IgD-negative memory B cell (primary cell): ENCODE data around the gene COL27A1. TPM values are rescaled to one million over a fixed set of nuclear protein-coding genes. Genes with fewer than 3 reads are reported as not detected.
A peak's percentile ranks its signal among the peaks of the same experiment; 100 is the strongest.

Experiments
- H3K27ac Mint-ChIP-seq, 3 donors: one replicate each; pipeline ENCODE4 v1.8.0; 2020 to 2022; ENCODE audit warnings: mild to moderate bottlenecking in 3 of 3, mixed read lengths in 3 of 3, moderate library complexity in 1 of 3
- H3K27me3 Mint-ChIP-seq: one replicate; pipeline ENCODE4 v1.8.0; 2021; ENCODE audit warnings: mixed read lengths
- H3K36me3 Mint-ChIP-seq: one replicate; pipeline ENCODE4 v1.8.0; 2020; ENCODE audit warnings: mild to moderate bottlenecking, mixed read lengths
- H3K4me1 Mint-ChIP-seq, 3 donors: one replicate each; pipeline ENCODE4 v1.8.0; 2020 to 2022; ENCODE audit warnings: mixed read lengths in 3 of 3, mild to moderate bottlenecking in 1 of 3
- H3K4me3 Mint-ChIP-seq, 4 donors: one replicate each; pipeline ENCODE4 v1.8.0; 2020 to 2022; ENCODE audit warnings: mild to moderate bottlenecking in 4 of 4, mixed read lengths in 4 of 4, moderate library complexity in 3 of 4
- H3K9me3 Mint-ChIP-seq, 3 donors: one replicate each; pipeline ENCODE4 v1.8.0; 2020 to 2021; ENCODE audit warnings: mixed read lengths in 3 of 3, mild to moderate bottlenecking in 1 of 3
- polyA plus RNA-seq: library from polyadenylated mRNA; unstranded; fragments of 300-500 nt; fragmentation: Illumina TruSeq; gene quantifications from one replicate; pipeline ENCODE4 v1.2.3, GENCODE V29; 2021

Gene COL27A1
- polyA plus RNA-seq, 1 donor from 2014 or later, result not detected

- H3K9me3 Mint-ChIP-seq, result no peaks in the 10 kb centered on the region
- peaks cover 0 to 2% (median 0%) of the 10 kb centered on the region in 3 donors for H3K4me1 Mint-ChIP-seq
- no peak overlapping the region for H3K4me3 Mint-ChIP-seq
- peaks cover 1% of the 10 kb centered on the region for H3K27me3 Mint-ChIP-seq
- H3K27ac Mint-ChIP-seq, result no peak overlapping the region
- H3K36me3 Mint-ChIP-seq, result no peaks in the 10 kb centered on the region
Observed at GRCh38 chr9:114204265-114204664, 48.9 kb downstream of the COL27A1 start.

- Mint-ChIP-seq H3K27me3 (peaks cover 1% of the 10 kb centered on the region), H3K4me3 (no peak overlapping the region), H3K36me3 (no peaks in the 10 kb centered on the region), H3K4me1 (no peaks in the 10 kb centered on the region), H3K27ac (no peak overlapping the region), H3K9me3 (no peaks in the 10 kb centered on the region)
Observed at GRCh38 chr9:114205171-114206015, 50.1 kb downstream of the COL27A1 start.

- Mint-ChIP-seq H3K27ac (no peak overlapping the region), H3K4me1 (no peaks in the 10 kb centered on the region), H3K4me3 (no peak overlapping the region), H3K36me3 (no peaks in the 10 kb centered on the region), H3K27me3 (peaks cover 1% of the 10 kb centered on the region), H3K9me3 (no peaks in the 10 kb centered on the region)
Observed at GRCh38 chr9:114206221-114206789, 51.0 kb downstream of the COL27A1 start.

- Mint-ChIP-seq H3K4me1 (no peaks in the 10 kb centered on the region), H3K36me3 (no peaks in the 10 kb centered on the region), H3K9me3 (no peaks in the 10 kb centered on the region), H3K27ac (no peak overlapping the region), H3K27me3 (peaks cover 1% of the 10 kb centered on the region), H3K4me3 (no peak overlapping the region)
Observed at GRCh38 chr9:114207034-114207810, 51.9 kb downstream of the COL27A1 start.

- Mint-ChIP-seq H3K27me3 (peaks cover 1% of the 10 kb centered on the region), H3K27ac (no peak overlapping the region), H3K4me1 (no peaks in the 10 kb centered on the region), H3K36me3 (no peaks in the 10 kb centered on the region), H3K4me3 (no peak overlapping the region), H3K9me3 (no peaks in the 10 kb centered on the region)
Observed at GRCh38 chr9:114207845-114208244, 52.5 kb downstream of the COL27A1 start.

- Mint-ChIP-seq H3K27ac (no peak overlapping the region), H3K27me3 (peaks cover 1% of the 10 kb centered on the region), H3K4me3 (no peak overlapping the region), H3K36me3 (no peaks in the 10 kb centered on the region), H3K9me3 (no peaks in the 10 kb centered on the region), H3K4me1 (no peaks in the 10 kb centered on the region)
Observed at GRCh38 chr9:114209151-114209550, 53.8 kb downstream of the COL27A1 start.

- Mint-ChIP-seq H3K4me3 (no peak overlapping the region), H3K9me3 (no peaks in the 10 kb centered on the region), H3K4me1 (no peaks in the 10 kb centered on the region), H3K27me3 (peaks cover 1% of the 10 kb centered on the region), H3K27ac (no peak overlapping the region), H3K36me3 (no peaks in the 10 kb centered on the region)
Observed at GRCh38 chr9:114210136-114210535, 54.8 kb downstream of the COL27A1 start.

GRCh38 chr9:114210691-114211276, 55.4 kb downstream of the COL27A1 start:
- peaks cover 1% of the 10 kb centered on the region for H3K27me3 Mint-ChIP-seq
- no peaks in the 10 kb centered on the region for H3K36me3 Mint-ChIP-seq
- no peaks in the 10 kb centered on the region for H3K4me1 Mint-ChIP-seq
- no peak overlapping the region for H3K27ac Mint-ChIP-seq
- no peaks in the 10 kb centered on the region for H3K9me3 Mint-ChIP-seq
- no peak overlapping the region for H3K4me3 Mint-ChIP-seq

GRCh38 chr9:114212826-114213225, 57.5 kb downstream of the COL27A1 start:
- Mint-ChIP-seq H3K27ac (no peak overlapping the region), H3K4me3 (peak overlapping the region in 1 of 4 donors; percentile 61), H3K9me3 (no peaks in the 10 kb centered on the region), H3K27me3 (no peaks in the 10 kb centered on the region), H3K4me1 (no peaks in the 10 kb centered on the region), H3K36me3 (no peaks in the 10 kb centered on the region)

- Mint-ChIP-seq H3K36me3 (no peaks in the 10 kb centered on the region), H3K4me3 (no peak overlapping the region), H3K27me3 (no peaks in the 10 kb centered on the region), H3K4me1 (no peaks in the 10 kb centered on the region), H3K9me3 (no peaks in the 10 kb centered on the region), H3K27ac (no peak overlapping the region)
Observed at GRCh38 chr9:114213566-114213965, 58.2 kb downstream of the COL27A1 start.

GRCh38 chr9:114214181-114214580, 58.8 kb downstream of the COL27A1 start:
- H3K9me3 Mint-ChIP-seq, result no peaks in the 10 kb centered on the region
- H3K27ac Mint-ChIP-seq, result no peak overlapping the region
- H3K27me3 Mint-ChIP-seq, result no peaks in the 10 kb centered on the region
- H3K4me3 Mint-ChIP-seq, result no peak overlapping the region
- no peaks in the 10 kb centered on the region for H3K4me1 Mint-ChIP-seq
- no peaks in the 10 kb centered on the region for H3K36me3 Mint-ChIP-seq

GRCh38 chr9:114214686-114215414, 59.5 kb downstream of the COL27A1 start:
- Mint-ChIP-seq H3K36me3 (no peaks in the 10 kb centered on the region), H3K4me1 (no peaks in the 10 kb centered on the region), H3K9me3 (no peaks in the 10 kb centered on the region), H3K27ac (peak overlapping the region in 1 of 3 donors; percentile 31), H3K27me3 (no peaks in the 10 kb centered on the region), H3K4me3 (no peak overlapping the region)

- Mint-ChIP-seq H3K36me3 (no peaks in the 10 kb centered on the region), H3K27ac (no peak overlapping the region), H3K4me1 (no peaks in the 10 kb centered on the region), H3K4me3 (no peak overlapping the region), H3K27me3 (no peaks in the 10 kb centered on the region), H3K9me3 (no peaks in the 10 kb centered on the region)
Observed at GRCh38 chr9:114216081-114216480, 60.7 kb downstream of the COL27A1 start.

- no peaks in the 10 kb centered on the region for H3K36me3 Mint-ChIP-seq
- no peak overlapping the region for H3K27ac Mint-ChIP-seq
- H3K4me3 Mint-ChIP-seq, result no peak overlapping the region
- H3K27me3 Mint-ChIP-seq, result peaks cover 2% of the 10 kb centered on the region
- no peaks in the 10 kb centered on the region for H3K9me3 Mint-ChIP-seq
- H3K4me1 Mint-ChIP-seq, result no peaks in the 10 kb centered on the region
Observed at GRCh38 chr9:114216976-114217375, 61.6 kb downstream of the COL27A1 start.
